Measurements from ENCODE around the gene GDI2. TPM values are rescaled to one million over a fixed set of nuclear protein-coding genes. Genes with fewer than 3 reads are reported as not detected.

The GDI2 gene
- total RNA-seq, 1 donor from 2014 or later, result 254 TPM

DNA sequence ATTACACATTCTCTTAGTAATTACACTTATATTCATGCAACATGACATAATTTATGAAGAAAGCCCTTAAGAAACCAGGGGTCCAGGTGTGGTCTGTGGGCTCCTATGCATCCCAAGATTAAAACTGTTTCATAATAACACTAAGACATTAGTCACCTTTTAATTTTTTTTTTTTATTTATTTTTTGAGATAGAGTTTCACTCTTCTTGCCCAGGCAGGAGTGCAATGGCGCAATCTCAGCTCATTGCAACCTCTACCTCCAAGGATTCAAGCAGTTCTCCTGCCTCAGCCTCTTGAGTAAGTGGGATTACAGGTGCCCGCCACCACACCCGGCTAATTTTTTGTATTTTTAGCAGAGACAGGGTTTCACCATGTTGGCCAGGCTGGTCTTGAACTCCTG, 12.5 kb downstream of the GDI2 start:
- peaks cover 13% of the 10 kb centered on the region for H3K36me3 Mint-ChIP-seq (ENCODE audit: low read depth)
- H3K27me3 Mint-ChIP-seq (ENCODE audit: low read depth), result no peaks in the 10 kb centered on the region
- DNase-seq (ENCODE audit: low spot score), result no peak
- no peaks in the 10 kb centered on the region for H3K9me3 Mint-ChIP-seq (ENCODE audit: low read depth)
- no peak overlapping the region for H3K4me3 Mint-ChIP-seq (ENCODE audit: unreplicated experiment)
- H3K27ac Mint-ChIP-seq (ENCODE audit: unreplicated experiment), result no peak overlapping the region
- H3K4me1 Mint-ChIP-seq (ENCODE audit: low read depth), result peaks cover 20% of the 10 kb centered on the region
- TF ChIP-seq, protein P1, sequence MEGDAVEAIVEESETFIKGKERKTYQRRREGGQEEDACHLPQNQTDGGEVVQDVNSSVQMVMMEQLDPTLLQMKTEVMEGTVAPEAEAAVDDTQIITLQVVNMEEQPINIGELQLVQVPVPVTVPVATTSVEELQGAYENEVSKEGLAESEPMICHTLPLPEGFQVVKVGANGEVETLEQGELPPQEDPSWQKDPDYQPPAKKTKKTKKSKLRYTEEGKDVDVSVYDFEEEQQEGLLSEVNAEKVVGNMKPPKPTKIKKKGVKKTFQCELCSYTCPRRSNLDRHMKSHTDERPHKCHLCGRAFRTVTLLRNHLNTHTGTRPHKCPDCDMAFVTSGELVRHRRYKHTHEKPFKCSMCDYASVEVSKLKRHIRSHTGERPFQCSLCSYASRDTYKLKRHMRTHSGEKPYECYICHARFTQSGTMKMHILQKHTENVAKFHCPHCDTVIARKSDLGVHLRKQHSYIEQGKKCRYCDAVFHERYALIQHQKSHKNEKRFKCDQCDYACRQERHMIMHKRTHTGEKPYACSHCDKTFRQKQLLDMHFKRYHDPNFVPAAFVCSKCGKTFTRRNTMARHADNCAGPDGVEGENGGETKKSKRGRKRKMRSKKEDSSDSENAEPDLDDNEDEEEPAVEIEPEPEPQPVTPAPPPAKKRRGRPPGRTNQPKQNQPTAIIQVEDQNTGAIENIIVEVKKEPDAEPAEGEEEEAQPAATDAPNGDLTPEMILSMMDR (IDR thresholded peaks at IDR 0.05), result no peak

DNA sequence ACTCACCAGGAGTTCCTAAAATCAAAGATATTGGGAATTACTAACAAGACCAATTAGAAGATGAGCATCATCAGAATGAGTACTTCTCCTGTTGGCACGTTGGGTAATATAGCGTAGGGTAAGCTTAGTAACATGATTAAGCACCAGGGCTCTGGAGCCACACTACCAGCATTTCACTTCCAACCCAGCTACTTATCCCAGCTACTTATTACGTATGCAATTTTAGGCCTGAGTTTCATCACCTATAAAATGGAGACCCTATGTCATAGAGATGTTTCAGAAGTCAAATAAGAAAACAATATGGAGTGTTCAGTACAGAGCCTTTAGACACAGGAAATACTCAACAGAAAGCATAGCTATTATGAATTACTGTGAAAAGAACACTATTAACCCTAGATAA, 19.0 kb downstream of the GDI2 start:
- Mint-ChIP-seq H3K9me3 (ENCODE audit: low read depth) (no peaks in the 10 kb centered on the region), H3K4me1 (ENCODE audit: low read depth) (no peaks in the 10 kb centered on the region), H3K27ac (ENCODE audit: unreplicated experiment) (no peak overlapping the region), H3K4me3 (ENCODE audit: unreplicated experiment) (no peak overlapping the region), H3K27me3 (ENCODE audit: low read depth) (no peaks in the 10 kb centered on the region), H3K36me3 (ENCODE audit: low read depth) (peaks cover 26% of the 10 kb centered on the region)
- TF ChIP-seq, protein P1 (IDR thresholded peaks at IDR 0.05), result no peak
- DNase-seq (ENCODE audit: low spot score), result no peak

DNA sequence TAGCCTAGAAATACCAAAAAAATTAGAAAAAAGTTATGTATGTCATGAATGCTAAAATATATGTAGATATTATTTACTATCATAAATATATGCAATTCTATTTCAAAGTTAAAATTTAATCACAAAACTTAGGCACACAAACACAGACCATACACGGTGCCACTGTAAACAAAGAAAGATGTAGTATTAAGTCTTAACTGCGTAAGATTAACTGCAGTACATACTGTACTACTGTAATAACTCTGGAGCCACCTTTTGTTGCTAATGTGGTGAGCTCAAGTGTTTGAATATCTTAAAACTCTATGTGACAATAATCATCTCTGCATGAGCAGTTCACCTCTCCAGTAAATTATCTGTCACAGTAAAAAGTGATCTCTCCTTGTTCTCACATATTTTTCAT, 23.6 kb downstream of the GDI2 start:
- Mint-ChIP-seq H3K4me3 (ENCODE audit: unreplicated experiment) (no peak overlapping the region), H3K4me1 (ENCODE audit: low read depth) (peaks cover 21% of the 10 kb centered on the region), H3K9me3 (ENCODE audit: low read depth) (no peaks in the 10 kb centered on the region), H3K36me3 (ENCODE audit: low read depth) (peaks cover 32% of the 10 kb centered on the region), H3K27ac (ENCODE audit: unreplicated experiment) (no peak overlapping the region), H3K27me3 (ENCODE audit: low read depth) (no peaks in the 10 kb centered on the region)
- DNase-seq (ENCODE audit: low spot score), result no peak
- TF ChIP-seq, protein P1 (IDR thresholded peaks at IDR 0.05), result no peak

DNA sequence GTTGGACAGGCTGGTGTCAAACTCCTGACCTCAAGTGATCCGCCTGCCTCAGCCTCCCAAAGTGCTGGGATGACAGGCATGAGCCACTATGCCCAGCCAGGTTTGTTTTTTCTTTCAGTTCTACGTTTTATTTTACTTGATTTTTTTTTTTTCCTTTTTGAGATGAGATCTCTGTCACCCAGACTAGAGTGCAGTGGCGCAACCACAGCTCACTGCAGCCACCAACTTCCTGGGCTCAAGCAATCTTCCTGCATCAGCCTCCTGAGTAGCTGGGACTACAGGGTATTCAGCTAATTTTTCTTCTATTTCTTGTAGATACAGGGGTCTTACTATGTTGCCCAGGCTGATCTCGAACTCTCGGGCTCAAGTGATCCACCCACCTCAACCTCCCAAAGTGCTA, 24.3 kb downstream of the GDI2 start:
- Mint-ChIP-seq H3K9me3 (ENCODE audit: low read depth) (no peaks in the 10 kb centered on the region), H3K4me1 (ENCODE audit: low read depth) (peaks cover 21% of the 10 kb centered on the region), H3K36me3 (ENCODE audit: low read depth) (peaks cover 35% of the 10 kb centered on the region), H3K4me3 (ENCODE audit: unreplicated experiment) (no peak overlapping the region), H3K27me3 (ENCODE audit: low read depth) (no peaks in the 10 kb centered on the region), H3K27ac (ENCODE audit: unreplicated experiment) (no peak overlapping the region)
- TF ChIP-seq, protein P1 (IDR thresholded peaks at IDR 0.05), result no peak
- no peak for DNase-seq (ENCODE audit: low spot score)

DNA sequence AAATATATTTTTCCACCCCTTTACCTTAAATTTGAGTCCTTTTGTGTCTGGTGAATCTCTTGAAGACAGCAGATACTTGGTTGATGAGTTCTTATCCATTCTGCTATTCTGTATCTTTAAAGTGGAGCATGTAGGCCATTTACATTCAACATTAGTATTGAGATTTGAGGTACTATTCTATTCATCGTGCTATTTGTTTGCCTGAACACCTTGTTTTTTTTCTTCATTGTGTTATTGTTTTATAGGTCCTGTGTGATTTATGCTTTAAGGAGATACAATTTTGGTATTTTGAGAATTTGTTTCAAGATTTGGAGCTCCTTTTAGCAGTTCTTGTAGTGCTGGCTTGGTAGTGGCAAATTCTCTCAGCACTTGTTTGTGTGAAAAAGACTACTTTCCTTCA, 29.9 kb downstream of the GDI2 start:
- no peak overlapping the region for H3K4me3 Mint-ChIP-seq (ENCODE audit: unreplicated experiment)

More for the DNA sequence above, 29.9 kb downstream of the GDI2 start:
- H3K27me3 Mint-ChIP-seq (ENCODE audit: low read depth), result no peaks in the 10 kb centered on the region
- peaks cover 40% of the 10 kb centered on the region for H3K36me3 Mint-ChIP-seq (ENCODE audit: low read depth)
- TF ChIP-seq, protein P1 (IDR thresholded peaks at IDR 0.05), result no peak
- H3K27ac Mint-ChIP-seq (ENCODE audit: unreplicated experiment), result no peak overlapping the region
- H3K4me1 Mint-ChIP-seq (ENCODE audit: low read depth), result peaks cover 39% of the 10 kb centered on the region
- DNase-seq (ENCODE audit: low spot score), result no peak
- H3K9me3 Mint-ChIP-seq (ENCODE audit: low read depth), result peaks cover 4% of the 10 kb centered on the region
